ENCODE data around the gene CCP110.

DNA sequence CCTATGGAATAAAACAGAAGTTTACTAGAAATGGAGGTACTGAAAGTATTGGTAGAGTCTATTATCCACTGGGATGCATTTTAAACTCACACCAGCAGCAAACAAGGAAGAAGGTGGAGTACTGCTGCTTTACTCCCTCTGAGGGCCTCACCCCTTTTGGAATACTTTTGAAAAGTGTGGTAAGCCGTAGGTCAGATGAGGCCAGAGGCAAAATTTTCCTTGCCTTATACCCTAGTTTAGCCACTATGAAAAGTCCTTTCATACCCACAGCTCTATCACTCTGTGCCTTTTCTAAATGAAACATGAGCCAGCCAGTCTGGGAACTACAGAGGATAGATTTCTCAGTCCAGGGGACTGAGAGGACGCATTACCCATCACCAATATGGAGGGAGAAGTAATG, 15.9 kb upstream of the CCP110 start:
- TF ChIP-seq, protein P1, sequence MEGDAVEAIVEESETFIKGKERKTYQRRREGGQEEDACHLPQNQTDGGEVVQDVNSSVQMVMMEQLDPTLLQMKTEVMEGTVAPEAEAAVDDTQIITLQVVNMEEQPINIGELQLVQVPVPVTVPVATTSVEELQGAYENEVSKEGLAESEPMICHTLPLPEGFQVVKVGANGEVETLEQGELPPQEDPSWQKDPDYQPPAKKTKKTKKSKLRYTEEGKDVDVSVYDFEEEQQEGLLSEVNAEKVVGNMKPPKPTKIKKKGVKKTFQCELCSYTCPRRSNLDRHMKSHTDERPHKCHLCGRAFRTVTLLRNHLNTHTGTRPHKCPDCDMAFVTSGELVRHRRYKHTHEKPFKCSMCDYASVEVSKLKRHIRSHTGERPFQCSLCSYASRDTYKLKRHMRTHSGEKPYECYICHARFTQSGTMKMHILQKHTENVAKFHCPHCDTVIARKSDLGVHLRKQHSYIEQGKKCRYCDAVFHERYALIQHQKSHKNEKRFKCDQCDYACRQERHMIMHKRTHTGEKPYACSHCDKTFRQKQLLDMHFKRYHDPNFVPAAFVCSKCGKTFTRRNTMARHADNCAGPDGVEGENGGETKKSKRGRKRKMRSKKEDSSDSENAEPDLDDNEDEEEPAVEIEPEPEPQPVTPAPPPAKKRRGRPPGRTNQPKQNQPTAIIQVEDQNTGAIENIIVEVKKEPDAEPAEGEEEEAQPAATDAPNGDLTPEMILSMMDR (IDR thresholded peaks at IDR 0.05; ENCODE audit: low read depth, low read length) = no peak
- TF ChIP-seq EZH2phosphoT487 (IDR thresholded peaks at IDR 0.05; ENCODE audit: low read depth) = no peak
